ENCODE measurements around the gene ZNF597. TPM values are rescaled to one million over a fixed set of nuclear protein-coding genes. Genes with fewer than 3 reads are reported as not detected.

Gene ZNF597
- polyA plus RNA-seq, 3 donors, result 0.80 to 1.0 (median 0.98) TPM

DNA sequence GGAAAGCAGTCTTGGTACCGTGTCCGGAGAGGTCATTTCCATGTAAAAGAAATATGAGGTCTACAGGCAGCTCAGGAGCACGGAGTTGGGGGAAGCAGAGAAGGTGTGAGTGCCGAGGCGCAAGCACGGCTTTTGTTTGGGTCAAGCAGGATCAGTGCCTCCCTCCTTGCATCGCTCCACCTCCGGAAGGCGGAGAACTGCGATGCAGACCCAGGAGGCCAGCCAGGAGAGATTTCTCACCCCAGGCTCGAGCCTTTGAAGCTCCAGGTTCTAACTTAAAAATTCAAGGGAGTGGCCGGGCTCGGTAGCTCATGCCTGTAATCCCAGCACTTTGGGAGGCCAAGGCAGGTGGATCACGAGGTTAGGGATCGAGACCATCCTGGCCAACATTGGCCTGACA lies 25.2 kb upstream of the ZNF597 start:
- DNase-seq, result no peak
- H3K9me3 Mint-ChIP-seq, result peaks cover 0 to 1% (median 0%) of the 10 kb centered on the region in 7 donors
- peaks cover 34 to 57% of the 10 kb centered on the region in 2 donors for H3K36me3 Mint-ChIP-seq
- WGBS (ENCODE audit: insufficient coverage), result 94% methylated on average over 14 of the region's 15 CpGs
- Histone ChIP-seq H4K20me1 (ENCODE audit: insufficient read depth, low read length) (peaks cover 100% of the 10 kb centered on the region), H3K27me3 (ENCODE audit: control insufficient read depth in 2 of 2, insufficient read depth in 2 of 2, low read length in 2 of 2) (no peaks in the 10 kb centered on the region), H3K9me3 (replicated peaks in 1 of 2; ENCODE audit: control insufficient read depth in 1 of 2, insufficient read depth in 1 of 2, low read length in 2 of 2) (no peaks in the 10 kb centered on the region), H3K27ac (ENCODE audit: low read depth in 1 of 2, low read length in 2 of 2) (no peak overlapping the region), H3K9ac (ENCODE audit: insufficient read depth, low read length, poor library complexity, severe bottlenecking) (no peak overlapping the region), H3K4me2 (replicated peaks; ENCODE audit: extremely low read depth, low read length, poor library complexity, severe bottlenecking) (no peak overlapping the region), H3K79me2 (ENCODE audit: insufficient read depth, low read length) (peaks cover 100% of the 10 kb centered on the region), H3K4me3 (replicated peaks in 1 of 3; ENCODE audit: low read depth in 2 of 3, low read length in 3 of 3) (no peak overlapping the region), H2AFZ (ENCODE audit: insufficient read depth, low read depth, low read length, poor library complexity, severe bottlenecking) (no peak overlapping the region), H3K4me1 (ENCODE audit: control insufficient read depth in 1 of 2, insufficient read depth in 2 of 2, low read length in 2 of 2) (peaks cover 0 to 3% of the 10 kb centered on the region in 2 donors), H3K36me3 (replicated peaks in 1 of 2; ENCODE audit: control insufficient read depth in 1 of 2, insufficient read depth in 2 of 2, low read length in 2 of 2) (peaks cover 23 to 56% of the 10 kb centered on the region in 2 donors)
- TF ChIP-seq, protein P1, sequence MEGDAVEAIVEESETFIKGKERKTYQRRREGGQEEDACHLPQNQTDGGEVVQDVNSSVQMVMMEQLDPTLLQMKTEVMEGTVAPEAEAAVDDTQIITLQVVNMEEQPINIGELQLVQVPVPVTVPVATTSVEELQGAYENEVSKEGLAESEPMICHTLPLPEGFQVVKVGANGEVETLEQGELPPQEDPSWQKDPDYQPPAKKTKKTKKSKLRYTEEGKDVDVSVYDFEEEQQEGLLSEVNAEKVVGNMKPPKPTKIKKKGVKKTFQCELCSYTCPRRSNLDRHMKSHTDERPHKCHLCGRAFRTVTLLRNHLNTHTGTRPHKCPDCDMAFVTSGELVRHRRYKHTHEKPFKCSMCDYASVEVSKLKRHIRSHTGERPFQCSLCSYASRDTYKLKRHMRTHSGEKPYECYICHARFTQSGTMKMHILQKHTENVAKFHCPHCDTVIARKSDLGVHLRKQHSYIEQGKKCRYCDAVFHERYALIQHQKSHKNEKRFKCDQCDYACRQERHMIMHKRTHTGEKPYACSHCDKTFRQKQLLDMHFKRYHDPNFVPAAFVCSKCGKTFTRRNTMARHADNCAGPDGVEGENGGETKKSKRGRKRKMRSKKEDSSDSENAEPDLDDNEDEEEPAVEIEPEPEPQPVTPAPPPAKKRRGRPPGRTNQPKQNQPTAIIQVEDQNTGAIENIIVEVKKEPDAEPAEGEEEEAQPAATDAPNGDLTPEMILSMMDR (IDR thresholded peaks at IDR 0.05), result no peak
- H3K4me3 Mint-ChIP-seq, result no peak overlapping the region
- intact Hi-C loops (cut with micrococcal nuclease), result no loop called here
- no peaks in the 10 kb centered on the region for H3K27me3 Mint-ChIP-seq (ENCODE audit: low read depth in 3 of 3)
- H3K4me1 Mint-ChIP-seq, result peaks cover 20% of the 10 kb centered on the region
- peak overlapping the region in 3 of 7 donors; percentile 45 to 63 (median 50) for H3K27ac Mint-ChIP-seq

DNA sequence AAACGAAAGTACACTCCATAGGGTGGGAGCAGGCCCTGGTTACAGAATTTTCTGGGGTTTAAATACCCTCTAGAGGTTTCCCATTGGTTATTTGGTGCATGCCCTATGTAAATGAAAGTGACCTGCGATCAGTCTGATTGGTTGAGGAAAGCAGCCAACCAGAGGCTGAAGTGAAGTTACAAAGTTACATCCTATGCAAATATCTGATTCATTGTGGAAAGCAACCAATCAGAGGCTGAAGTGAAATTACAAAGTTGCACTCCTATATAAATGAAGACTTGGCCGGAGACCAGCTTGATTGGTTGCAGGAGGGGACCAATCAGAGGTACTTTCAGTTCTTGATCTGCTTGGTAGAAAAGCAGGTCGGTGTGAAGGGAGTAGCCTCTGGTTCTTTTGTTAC lies 24.6 kb upstream of the ZNF597 start:
- H3K27ac ChIP-seq (ENCODE audit: low read depth in 1 of 2, low read length in 2 of 2), result no peak overlapping the region
- peaks cover 0 to 3% of the 10 kb centered on the region in 2 donors for H3K4me1 ChIP-seq (ENCODE audit: control insufficient read depth in 1 of 2, insufficient read depth in 2 of 2, low read length in 2 of 2)
- H2AFZ ChIP-seq (ENCODE audit: insufficient read depth, low read depth, low read length, poor library complexity, severe bottlenecking), result no peak overlapping the region
- Mint-ChIP-seq H3K4me3 (no peak overlapping the region), H3K4me1 (peaks cover 23% of the 10 kb centered on the region), H3K9me3 (peaks cover 0 to 1% (median 0%) of the 10 kb centered on the region in 7 donors), H3K36me3 (peaks cover 32 to 51% of the 10 kb centered on the region in 2 donors), H3K27ac (peak overlapping the region in 2 of 7 donors; percentile 46 to 50), H3K27me3 (ENCODE audit: low read depth in 3 of 3) (no peaks in the 10 kb centered on the region)
- no peak overlapping the region for H3K9ac ChIP-seq (ENCODE audit: insufficient read depth, low read length, poor library complexity, severe bottlenecking)
- TF ChIP-seq, protein P1 (IDR thresholded peaks at IDR 0.05), result no peak
- no peak overlapping the region for H3K4me3 ChIP-seq (replicated peaks in 1 of 3; ENCODE audit: low read depth in 2 of 3, low read length in 3 of 3)
- WGBS (ENCODE audit: insufficient coverage), result 84% methylated on average over 3 of the region's 4 CpGs
- H3K36me3 ChIP-seq (replicated peaks in 1 of 2; ENCODE audit: control insufficient read depth in 1 of 2, insufficient read depth in 2 of 2, low read length in 2 of 2), result peaks cover 23 to 52% of the 10 kb centered on the region in 2 donors
- H3K9me3 ChIP-seq (replicated peaks in 1 of 2; ENCODE audit: control insufficient read depth in 1 of 2, insufficient read depth in 1 of 2, low read length in 2 of 2), result no peaks in the 10 kb centered on the region
- intact Hi-C loops (cut with micrococcal nuclease), result no loop called here
- H3K27me3 ChIP-seq (ENCODE audit: control insufficient read depth in 2 of 2, insufficient read depth in 2 of 2, low read length in 2 of 2), result no peaks in the 10 kb centered on the region
- H3K4me2 ChIP-seq (replicated peaks; ENCODE audit: extremely low read depth, low read length, poor library complexity, severe bottlenecking), result no peak overlapping the region
- H4K20me1 ChIP-seq (ENCODE audit: insufficient read depth, low read length), result peaks cover 100% of the 10 kb centered on the region
- DNase-seq, result peak in 2 of 3 donors; percentile 18 to 42
- peaks cover 100% of the 10 kb centered on the region for H3K79me2 ChIP-seq (ENCODE audit: insufficient read depth, low read length)
